ENCODE data around the gene YIPF2.
A peak's percentile ranks its signal among the peaks of the same experiment; 100 is the strongest.
"Not testable (repeated sequence)": the region's sequence is repeated elsewhere in the genome, so short reads cannot be mapped to it uniquely, and the experiment has no call there.

Gene YIPF2

GRCh38 chr19:10941649-10942048, 13.2 kb upstream of the YIPF2 start:
- not testable (repeated sequence) for DNase-seq (ENCODE audit: low read depth in 2 of 2)

- DNase-seq (ENCODE audit: low read depth in 2 of 2), result peak; percentile 58 to 62
Observed at GRCh38 chr19:10936661-10937084, 8.2 kb upstream of the YIPF2 start.

DNA sequence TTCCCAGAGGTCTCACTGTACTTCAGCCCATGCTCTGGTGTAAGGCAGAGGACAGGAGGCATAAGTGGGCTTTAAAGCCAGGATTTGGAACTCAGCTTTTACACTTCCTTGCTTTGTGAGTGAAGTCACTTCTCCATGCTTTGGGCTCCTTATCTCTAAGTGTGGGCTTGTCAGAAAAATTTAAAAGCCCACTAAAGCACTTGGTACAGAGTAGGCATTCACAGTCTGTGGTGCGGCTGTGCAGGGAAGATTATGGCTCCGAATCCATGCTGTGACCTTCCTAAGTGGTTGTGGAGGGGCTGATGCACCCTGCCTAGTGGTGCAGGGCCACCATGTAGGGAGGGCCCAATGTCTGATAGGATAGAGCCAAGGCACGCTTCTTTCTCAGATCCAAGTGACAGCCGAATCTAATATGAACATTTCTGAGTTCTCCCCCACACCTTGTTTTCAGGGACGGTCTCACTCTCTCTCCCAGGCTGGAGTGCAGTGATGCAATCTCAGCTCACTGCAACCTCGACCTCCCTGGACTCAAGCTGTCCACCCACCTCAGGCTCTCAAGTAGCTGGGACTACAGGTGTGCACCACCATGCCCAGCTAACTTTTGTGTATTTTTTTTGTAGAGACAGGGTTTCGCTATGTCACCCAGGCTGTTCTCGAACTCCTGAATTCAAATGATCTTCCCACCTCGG, 7.1 kb upstream of the YIPF2 start:
- DNase-seq (ENCODE audit: low read depth in 2 of 2), result no peak

DNA sequence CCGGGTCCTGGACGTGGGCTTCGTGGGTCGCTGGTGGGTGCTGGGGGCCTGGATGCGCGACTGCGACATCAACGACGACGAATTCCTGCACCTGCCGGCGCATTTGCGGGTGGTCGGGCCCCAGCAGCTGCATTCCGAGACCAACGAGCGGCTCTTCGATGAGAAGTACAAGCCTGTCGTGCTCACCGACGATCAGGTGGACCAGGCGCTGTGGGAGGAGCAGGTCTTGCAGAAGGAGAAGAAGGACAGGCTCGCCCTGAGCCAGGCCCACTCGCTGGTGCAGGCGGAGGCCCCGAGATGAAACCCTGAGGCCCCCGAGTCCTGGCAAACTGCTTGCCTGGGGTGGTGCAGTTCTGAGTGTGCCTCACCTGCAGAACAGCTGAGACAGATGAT, 959 bp upstream of the YIPF2 start:
- no peak for DNase-seq (ENCODE audit: low read depth in 2 of 2)

- DNase-seq (ENCODE audit: low read depth in 2 of 2), result no peak
Observed at GRCh38 chr19:10927730-10928562, 493 bp downstream of the YIPF2 start.

- DNase-seq (ENCODE audit: low read depth in 2 of 2), result no peak
Observed at GRCh38 chr19:10924597-10924996, 3.8 kb downstream of the YIPF2 start.

DNA sequence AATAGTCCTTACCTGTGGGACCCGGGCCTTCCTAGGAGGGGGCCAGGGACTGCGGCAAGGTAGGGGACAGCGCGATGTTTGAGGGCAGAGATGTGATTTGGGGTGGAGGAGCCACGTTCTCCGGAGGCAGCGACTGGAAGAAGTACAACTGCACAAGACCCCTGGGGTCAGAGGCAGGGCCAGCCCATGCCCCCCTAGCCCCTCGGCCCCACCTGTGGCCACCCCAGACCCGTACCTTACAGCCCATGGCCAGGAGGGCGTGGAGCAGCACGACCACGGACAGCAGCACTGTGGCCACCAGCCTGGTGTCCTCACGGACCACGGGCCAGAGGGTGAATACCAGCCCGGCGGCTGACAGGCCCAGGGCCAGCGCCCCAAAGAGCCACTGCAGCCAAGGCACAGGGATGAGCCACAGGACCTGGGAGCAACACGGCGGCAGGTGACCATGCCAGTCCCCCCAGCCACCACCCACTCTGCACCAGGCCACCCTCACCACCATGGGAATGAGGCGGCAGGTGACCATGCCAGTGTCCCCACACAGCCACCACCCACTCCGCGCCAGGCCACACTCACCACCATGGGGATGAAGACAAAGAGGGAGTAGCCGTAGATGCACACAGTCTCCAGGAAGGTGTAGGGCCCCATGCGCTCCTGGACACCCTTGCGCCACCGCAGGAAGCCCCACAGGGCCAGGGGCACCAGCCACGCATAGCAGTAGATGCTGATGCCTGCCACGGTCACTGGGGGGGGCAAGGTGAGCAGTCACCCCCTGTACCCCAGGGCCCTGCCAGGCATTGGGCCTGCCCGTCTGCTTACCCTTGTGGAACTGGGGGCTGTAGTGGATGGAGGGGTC, 5.0 kb downstream of the YIPF2 start:
- DNase-seq (ENCODE audit: low read depth in 2 of 2), result no peak

DNA sequence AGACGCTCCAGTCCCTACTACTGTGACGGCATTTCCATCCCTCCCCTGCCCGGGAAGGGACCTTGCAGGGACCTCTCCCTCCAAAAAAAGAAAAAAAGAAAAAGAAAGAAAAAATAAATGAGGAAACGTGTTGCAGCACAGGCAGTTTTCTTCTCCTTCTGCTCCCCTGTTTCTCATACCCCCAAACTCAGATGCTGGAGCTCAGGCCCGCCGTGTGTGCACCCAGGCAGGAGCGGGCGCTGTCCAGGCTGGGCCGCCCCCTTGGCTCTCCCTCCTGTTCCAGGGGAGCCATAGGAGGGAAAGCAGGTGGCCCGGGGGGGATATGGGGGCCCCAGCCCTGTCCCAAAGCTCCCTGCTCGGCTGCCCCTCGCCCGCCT, 5.8 kb downstream of the YIPF2 start:
- no peak for DNase-seq (ENCODE audit: low read depth in 2 of 2)

DNA sequence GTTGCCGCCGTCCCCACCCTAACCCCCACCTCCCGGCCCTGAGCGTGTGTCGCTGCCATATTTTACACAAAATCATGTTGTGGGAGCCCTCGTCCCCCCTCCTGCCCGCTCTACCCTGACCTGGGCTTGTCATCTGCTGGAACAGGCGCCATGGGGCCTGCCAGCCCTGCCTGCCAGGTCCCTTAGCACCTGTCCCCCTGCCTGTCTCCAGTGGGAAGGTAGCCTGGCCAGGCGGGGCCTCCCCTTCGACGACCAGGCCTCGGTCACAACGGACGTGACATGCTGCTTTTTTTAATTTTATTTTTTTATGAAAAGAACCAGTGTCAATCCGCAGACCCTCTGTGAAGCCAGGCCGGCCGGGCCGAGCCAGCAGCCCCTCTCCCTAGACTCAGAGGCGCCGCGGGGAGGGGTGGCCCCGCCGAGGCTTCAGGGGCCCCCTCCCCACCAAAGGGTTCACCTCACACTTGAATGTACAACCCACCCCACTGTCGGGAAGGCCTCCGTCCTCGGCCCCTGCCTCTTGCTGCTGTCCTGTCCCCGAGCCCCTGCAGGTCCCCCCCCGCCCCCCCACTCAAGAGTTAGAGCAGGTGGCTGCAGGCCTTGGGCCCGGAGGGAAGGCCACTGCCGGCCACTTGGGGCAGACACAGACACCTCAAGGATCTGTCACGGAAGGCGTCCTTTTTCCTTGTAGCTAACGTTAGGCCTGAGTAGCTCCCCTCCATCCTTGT, 6.4 kb downstream of the YIPF2 start:
- DNase-seq (ENCODE audit: low read depth in 2 of 2), result no peak

GRCh38 chr19:10921199-10921909, 7.1 kb downstream of the YIPF2 start:
- DNase-seq (ENCODE audit: low read depth in 2 of 2), result no peak

GRCh38 chr19:10920781-10921180, 7.7 kb downstream of the YIPF2 start:
- no peak for DNase-seq (ENCODE audit: low read depth in 2 of 2)

GRCh38 chr19:10920288-10920655, 8.2 kb downstream of the YIPF2 start:
- no peak for DNase-seq (ENCODE audit: low read depth in 2 of 2)

GRCh38 chr19:10919352-10920287, 8.8 kb downstream of the YIPF2 start:
- no peak for DNase-seq (ENCODE audit: low read depth in 2 of 2)

GRCh38 chr19:10918359-10918758, 10.1 kb downstream of the YIPF2 start:
- DNase-seq (ENCODE audit: low read depth in 2 of 2), result no peak

DNA sequence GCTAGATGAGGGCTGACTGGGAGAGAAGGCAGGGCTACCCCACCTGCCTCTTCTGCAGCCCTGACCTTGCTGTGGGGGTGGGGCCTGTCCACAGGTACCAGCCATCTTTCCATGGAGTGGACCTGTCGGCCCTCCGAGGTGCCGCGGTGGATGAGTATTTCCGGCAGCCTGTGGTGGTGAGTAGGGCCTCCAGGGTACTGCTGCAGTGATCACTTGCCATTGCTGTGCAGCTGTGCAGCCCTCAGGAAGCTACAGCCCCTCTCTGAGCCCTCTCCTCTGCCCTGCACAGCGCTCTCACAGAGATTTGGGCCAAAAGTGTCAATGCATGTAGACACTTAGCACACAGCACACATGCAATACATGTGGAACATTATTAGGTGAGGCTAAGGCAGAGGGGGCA, 11.8 kb downstream of the YIPF2 start:
- DNase-seq (ENCODE audit: low read depth in 2 of 2), result no peak

DNA sequence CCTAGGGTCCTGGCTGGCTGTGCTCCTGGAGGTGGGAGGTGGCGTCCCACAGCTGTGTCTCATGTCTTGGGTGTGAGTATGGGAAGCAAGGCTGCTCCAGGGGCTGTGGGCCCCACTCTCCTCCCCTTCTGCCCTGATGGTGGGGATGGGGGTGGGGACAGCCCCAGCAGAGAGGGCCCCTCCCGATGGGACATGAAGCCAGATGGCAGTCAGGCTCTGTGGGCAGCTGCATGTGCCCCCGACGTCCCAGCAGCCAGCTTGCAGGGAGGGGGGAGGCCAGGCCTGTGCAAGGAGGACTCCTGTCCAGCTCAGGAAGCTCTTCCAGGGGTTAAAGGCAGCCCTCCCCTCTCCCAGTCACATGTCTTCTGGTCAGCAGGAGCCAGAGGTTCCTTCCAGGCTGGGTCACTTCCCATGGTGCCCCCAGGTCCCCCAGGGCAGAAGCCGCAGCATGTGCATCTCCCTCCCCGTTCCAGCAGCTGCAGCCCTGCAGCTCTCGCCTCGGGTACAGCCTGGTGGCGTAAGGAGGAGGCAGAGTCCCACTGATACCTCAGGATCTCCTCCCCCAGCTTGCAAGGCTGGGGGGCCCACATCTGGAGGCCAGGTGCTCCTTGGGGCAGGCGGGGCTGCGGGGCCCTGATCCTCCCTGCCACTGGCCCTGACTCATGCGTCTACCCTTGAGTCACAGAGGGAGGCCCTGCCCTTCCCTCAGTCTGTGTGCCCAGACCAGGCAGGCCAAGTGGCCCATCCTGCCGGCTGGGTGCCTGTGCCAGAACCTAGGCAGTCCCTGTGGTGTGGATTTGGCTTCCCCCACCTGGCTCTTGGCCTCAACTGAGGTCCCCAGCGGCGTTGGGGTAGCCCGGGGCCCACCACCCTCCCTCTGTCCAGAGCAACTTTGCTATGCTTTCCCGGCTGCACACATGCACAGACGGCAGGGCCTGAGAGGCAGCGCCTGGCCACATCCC, 13.0 kb downstream of the YIPF2 start:
- peak; percentile 72 to 74 for DNase-seq (ENCODE audit: low read depth in 2 of 2)

- no peak for DNase-seq (ENCODE audit: low read depth in 2 of 2)
Observed at GRCh38 chr19:10913716-10914340, 14.6 kb downstream of the YIPF2 start.

- DNase-seq (ENCODE audit: low read depth in 2 of 2), result no peak
Observed at GRCh38 chr19:10912619-10913018, 15.8 kb downstream of the YIPF2 start.

Measured in fibroblast of skin of left quadriceps (primary cell).